Stomach (tissue), 4 donors: ENCODE measurements around the gene CXCR5.

Experiments used
- EP300 ChIP-seq: sonication (generic); formaldehyde crosslinking; IDR thresholded peaks from one replicate; pipeline ENCODE4 v1.6.1; 2017; ENCODE audit warnings: antibody characterized with exemption
- TF ChIP-seq, protein P1 (sequence below), 7 experiments: fragments of 450-650 bp in 4 of 7; fragments of 200-600 bp in 3 of 7; sonication (generic) in 3 of 7; IDR thresholded peaks; one replicate each; pipeline ENCODE4 v1.5.1; 2016 to 2019; ENCODE audit warnings: antibody characterized with exemption in 7 of 7, control low read depth in 2 of 7, mild to moderate bottlenecking in 1 of 7

DNA sequence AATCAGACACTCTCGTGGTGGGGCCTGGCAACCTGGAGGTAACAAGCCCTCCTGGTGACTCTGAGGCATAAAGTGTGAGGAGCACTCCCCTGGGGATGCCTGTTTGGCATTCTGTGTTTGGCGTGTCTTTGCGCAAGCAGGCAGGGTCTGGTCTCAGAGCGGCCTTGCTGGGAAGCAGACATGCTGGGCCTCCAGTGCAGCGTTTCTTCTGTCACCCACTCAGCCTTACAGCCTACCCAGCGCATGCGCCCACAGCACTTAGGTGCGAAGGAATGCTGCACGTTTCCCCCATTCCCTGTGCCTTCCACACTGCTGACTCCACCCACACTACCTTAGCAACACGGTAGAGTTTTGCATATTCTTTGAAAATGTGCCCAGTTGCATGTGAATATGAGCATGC is 7.4 kb upstream of the CXCR5 start:
- TF ChIP-seq, protein P1, sequence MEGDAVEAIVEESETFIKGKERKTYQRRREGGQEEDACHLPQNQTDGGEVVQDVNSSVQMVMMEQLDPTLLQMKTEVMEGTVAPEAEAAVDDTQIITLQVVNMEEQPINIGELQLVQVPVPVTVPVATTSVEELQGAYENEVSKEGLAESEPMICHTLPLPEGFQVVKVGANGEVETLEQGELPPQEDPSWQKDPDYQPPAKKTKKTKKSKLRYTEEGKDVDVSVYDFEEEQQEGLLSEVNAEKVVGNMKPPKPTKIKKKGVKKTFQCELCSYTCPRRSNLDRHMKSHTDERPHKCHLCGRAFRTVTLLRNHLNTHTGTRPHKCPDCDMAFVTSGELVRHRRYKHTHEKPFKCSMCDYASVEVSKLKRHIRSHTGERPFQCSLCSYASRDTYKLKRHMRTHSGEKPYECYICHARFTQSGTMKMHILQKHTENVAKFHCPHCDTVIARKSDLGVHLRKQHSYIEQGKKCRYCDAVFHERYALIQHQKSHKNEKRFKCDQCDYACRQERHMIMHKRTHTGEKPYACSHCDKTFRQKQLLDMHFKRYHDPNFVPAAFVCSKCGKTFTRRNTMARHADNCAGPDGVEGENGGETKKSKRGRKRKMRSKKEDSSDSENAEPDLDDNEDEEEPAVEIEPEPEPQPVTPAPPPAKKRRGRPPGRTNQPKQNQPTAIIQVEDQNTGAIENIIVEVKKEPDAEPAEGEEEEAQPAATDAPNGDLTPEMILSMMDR (IDR thresholded peaks at IDR 0.05) = no peak
- TF ChIP-seq EP300 = no peak
